ENCODE data around the gene CENPQ.

GRCh38 chr6:49506569-49507111, 43.5 kb downstream of the CENPQ start:
- TF ChIP-seq SIN3A (IDR thresholded peaks at IDR 0.05; ENCODE audit: borderline replicate concordance, insufficient read depth, low read length) (no peak), REST (IDR thresholded peaks at IDR 0.05; ENCODE audit: insufficient read depth in 1 of 2, low read depth in 2 of 2, low read length in 2 of 2) (no peak), POLR2AphosphoS5 (IDR thresholded peaks at IDR 0.05; ENCODE audit: low read depth, low read length) (no peak), TAF1 (IDR thresholded peaks at IDR 0.05; ENCODE audit: borderline replicate concordance, insufficient read depth, low read length) (no peak)

All from PFSK-1 (cell line).